ENCODE measurements around the gene RAD23A.
A peak's percentile ranks its signal among the peaks of the same experiment; 100 is the strongest.

The RAD23A gene

DNA sequence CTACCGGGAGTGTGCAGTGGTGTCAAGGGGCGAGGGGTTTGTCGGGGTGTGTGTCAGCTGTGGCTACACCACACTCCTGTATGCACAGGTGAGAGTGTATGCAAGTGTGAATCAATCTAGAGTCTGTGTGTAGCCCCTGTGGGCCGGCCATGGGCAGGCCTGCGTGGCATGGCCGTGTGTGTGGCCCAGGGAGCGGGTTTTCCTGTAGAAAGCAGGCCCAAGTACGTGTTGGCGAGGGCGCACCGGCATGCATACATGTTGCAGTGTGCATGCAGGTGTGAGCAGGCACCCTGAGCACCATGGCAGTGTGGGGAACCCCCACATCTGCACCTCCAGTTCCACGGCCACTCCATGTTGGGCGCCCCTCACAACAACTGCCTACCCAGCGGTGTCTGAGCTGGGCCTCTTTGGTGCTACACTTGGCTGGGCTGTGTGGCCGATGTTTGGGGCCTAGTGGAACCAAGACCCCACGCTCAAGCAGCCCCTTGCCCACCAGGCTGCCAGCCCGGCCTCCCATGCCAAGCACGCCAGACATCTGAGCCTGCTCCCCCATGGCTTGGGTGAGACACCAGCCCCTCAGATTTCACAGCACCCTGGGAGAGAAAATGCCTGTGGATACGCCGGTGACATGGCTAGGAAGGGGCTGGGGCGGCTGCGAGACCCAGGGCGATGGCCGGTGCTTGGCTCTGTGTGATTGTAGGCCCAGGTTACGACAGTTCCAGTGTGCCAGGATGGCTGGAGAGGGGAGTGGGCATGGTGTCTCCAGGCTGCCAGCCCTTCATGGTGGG is 51.7 kb downstream of the RAD23A start:
- TF ChIP-seq, protein P1, sequence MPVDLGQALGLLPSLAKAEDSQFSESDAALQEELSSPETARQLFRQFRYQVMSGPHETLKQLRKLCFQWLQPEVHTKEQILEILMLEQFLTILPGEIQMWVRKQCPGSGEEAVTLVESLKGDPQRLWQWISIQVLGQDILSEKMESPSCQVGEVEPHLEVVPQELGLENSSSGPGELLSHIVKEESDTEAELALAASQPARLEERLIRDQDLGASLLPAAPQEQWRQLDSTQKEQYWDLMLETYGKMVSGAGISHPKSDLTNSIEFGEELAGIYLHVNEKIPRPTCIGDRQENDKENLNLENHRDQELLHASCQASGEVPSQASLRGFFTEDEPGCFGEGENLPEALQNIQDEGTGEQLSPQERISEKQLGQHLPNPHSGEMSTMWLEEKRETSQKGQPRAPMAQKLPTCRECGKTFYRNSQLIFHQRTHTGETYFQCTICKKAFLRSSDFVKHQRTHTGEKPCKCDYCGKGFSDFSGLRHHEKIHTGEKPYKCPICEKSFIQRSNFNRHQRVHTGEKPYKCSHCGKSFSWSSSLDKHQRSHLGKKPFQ (tag by site-specific recombination; IDR thresholded peaks at IDR 0.05) = peak; percentile 62; the same call in 1 of the 2 replicates
- TF ChIP-seq, protein P2, sequence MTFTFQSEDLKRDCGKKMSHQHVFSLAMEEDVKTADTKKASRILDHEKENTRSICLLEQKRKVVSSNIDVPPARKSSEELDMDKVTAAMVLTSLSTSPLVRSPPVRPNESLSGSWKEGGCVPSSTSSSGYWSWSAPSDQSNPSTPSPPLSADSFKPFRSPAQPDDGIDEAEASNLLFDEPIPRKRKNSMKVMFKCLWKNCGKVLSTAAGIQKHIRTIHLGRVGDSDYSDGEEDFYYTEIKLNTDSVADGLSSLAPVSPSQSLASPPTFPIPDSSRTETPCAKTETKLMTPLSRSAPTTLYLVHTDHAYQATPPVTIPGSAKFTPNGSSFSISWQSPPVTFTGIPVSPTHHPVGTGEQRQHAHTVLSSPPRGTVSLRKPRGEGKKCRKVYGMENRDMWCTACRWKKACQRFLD (tag by site-specific recombination; IDR thresholded peaks at IDR 0.05) = no peak
- 0 out of 2 replicates have a peak, but pooled peaks have one; percentile 16 for TF ChIP-seq ZBTB48 (tag by site-specific recombination; IDR thresholded peaks at IDR 0.05)
- TF ChIP-seq ZNF10 (tag by site-specific recombination; IDR thresholded peaks at IDR 0.05) = no peak
- TF ChIP-seq, protein P3, sequence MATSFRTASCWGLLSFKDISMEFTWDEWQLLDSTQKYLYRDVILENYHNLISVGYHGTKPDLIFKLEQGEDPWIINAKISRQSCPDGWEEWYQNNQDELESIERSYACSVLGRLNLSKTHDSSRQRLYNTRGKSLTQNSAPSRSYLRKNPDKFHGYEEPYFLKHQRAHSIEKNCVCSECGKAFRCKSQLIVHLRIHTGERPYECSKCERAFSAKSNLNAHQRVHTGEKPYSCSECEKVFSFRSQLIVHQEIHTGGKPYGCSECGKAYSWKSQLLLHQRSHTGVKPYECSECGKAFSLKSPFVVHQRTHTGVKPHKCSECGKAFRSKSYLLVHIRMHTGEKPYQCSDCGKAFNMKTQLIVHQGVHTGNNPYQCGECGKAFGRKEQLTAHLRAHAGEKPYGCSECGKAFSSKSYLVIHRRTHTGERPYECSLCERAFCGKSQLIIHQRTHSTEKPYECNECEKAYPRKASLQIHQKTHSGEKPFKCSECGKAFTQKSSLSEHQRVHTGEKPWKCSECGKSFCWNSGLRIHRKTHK (tag by site-specific recombination; IDR thresholded peaks at IDR 0.05) = no peak
- TF ChIP-seq, protein P4, sequence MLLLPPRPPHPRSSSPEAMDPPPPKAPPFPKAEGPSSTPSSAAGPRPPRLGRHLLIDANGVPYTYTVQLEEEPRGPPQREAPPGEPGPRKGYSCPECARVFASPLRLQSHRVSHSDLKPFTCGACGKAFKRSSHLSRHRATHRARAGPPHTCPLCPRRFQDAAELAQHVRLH (tag by site-specific recombination; IDR thresholded peaks at IDR 0.05) = no peak
- no peak for TF ChIP-seq ZNF530 (tag by site-specific recombination; IDR thresholded peaks at IDR 0.05; ENCODE audit: low read depth)
- TF ChIP-seq ZNF2 (tag by site-specific recombination; IDR thresholded peaks at IDR 0.05) = no peak
- TF ChIP-seq, protein P5, sequence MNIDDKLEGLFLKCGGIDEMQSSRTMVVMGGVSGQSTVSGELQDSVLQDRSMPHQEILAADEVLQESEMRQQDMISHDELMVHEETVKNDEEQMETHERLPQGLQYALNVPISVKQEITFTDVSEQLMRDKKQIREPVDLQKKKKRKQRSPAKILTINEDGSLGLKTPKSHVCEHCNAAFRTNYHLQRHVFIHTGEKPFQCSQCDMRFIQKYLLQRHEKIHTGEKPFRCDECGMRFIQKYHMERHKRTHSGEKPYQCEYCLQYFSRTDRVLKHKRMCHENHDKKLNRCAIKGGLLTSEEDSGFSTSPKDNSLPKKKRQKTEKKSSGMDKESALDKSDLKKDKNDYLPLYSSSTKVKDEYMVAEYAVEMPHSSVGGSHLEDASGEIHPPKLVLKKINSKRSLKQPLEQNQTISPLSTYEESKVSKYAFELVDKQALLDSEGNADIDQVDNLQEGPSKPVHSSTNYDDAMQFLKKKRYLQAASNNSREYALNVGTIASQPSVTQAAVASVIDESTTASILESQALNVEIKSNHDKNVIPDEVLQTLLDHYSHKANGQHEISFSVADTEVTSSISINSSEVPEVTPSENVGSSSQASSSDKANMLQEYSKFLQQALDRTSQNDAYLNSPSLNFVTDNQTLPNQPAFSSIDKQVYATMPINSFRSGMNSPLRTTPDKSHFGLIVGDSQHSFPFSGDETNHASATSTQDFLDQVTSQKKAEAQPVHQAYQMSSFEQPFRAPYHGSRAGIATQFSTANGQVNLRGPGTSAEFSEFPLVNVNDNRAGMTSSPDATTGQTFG (tag by site-specific recombination; IDR thresholded peaks at IDR 0.05; ENCODE audit: borderline replicate concordance) = no peak
- no peak for TF ChIP-seq ZNF202 (tag by site-specific recombination; IDR thresholded peaks at IDR 0.05; ENCODE audit: borderline replicate concordance)
- TF ChIP-seq ZNF214 (tag by site-specific recombination; IDR thresholded peaks at IDR 0.05; ENCODE audit: borderline replicate concordance) = no peak
- CTCF ChIA-PET = interaction anchor here (2.5 kb wide), 1 partner anchor 64 kb away, joined by 11 read pairs; no protein-coding TSS in a partner anchor
- Histone ChIP-seq H3K27ac (ENCODE audit: extremely low read depth, low read depth, low read length) (no peak overlapping the region), H3K9me3 (ENCODE audit: control insufficient read depth, insufficient read depth, low read depth, low read length) (no peaks in the 10 kb centered on the region), H3K4me3 (ENCODE audit: low read depth, low read length) (no peak overlapping the region), H3K36me3 (ENCODE audit: control insufficient read depth in 2 of 2, insufficient read depth in 1 of 2, low read length in 2 of 2) (peaks cover 0 to 6% of the 10 kb centered on the region in 2 experiments; a peak in 1 of 3 replicates), H3K4me1 (ENCODE audit: control insufficient read depth, insufficient read depth, low read length) (no peaks in the 10 kb centered on the region)
- POLR2A ChIA-PET = no interaction called here

DNA sequence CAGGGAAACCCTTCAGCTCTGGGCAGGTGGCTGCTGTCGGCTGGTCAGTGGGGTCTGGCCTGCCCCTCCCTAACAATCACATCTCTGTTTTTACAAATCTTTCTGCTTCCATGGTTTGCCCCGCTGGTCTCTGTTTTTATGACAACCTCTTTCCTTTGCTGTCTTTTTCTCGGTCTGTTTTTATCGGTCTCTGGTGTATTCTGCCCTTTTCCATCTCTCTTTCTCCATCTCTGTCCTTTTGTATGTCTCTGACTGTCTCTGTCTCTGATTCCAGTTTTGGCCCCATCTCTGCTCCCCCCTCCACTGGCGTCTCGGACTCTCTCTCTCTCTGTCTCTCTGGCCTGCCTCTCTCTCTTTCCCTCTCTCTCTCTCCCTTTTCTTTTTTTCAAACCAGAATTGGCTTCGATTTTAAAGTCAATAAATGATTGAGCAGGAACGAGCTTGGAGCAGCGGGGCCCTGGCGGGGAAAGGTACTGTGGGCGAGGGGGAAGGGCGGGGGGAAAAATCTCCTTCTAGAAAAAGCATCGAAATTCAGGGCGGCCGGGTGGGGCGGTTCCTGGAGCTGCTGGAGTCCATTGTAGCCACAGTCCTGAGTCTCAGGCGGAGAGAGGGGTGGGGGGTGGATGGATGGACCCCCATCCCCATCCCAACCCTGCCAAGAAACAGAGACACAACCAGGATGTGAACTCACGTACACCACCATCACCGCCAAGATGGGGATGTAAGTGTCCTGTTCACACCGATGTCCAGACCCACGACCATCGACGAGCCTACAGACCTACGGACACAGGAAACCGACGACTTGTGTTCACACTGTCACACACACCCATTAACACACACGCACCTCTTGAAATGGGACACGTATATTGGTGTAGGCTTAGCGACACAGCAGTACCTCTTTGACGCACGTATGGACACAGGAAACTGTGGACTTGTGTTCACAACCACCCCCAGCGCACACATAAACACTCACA is 52.6 kb downstream of the RAD23A start:
- CTCF ChIA-PET = interaction anchor here (0.6 to 2.5 kb wide), 3 partner anchors 14 to 63 kb away, joined by 3 to 11 read pairs (median 4); no protein-coding TSS in a partner anchor
- TF ChIP-seq, protein P1 (tag by site-specific recombination; IDR thresholded peaks at IDR 0.05) = peak; percentile 68
- TF ChIP-seq PRDM1 (tag by site-specific recombination; IDR thresholded peaks at IDR 0.05) = peak; percentile 32; the same call in 1 of the 2 replicates
- no peak for TF ChIP-seq ZNF221 (tag by site-specific recombination; IDR thresholded peaks at IDR 0.05; ENCODE audit: borderline replicate concordance)
- TF ChIP-seq ZNF600 (tag by site-specific recombination; IDR thresholded peaks at IDR 0.05) = peak; percentile 30; the same call in 1 of the 2 replicates
- TF ChIP-seq ZNF184 (tag by site-specific recombination; IDR thresholded peaks at IDR 0.05) = no peak
- TF ChIP-seq, protein P6, sequence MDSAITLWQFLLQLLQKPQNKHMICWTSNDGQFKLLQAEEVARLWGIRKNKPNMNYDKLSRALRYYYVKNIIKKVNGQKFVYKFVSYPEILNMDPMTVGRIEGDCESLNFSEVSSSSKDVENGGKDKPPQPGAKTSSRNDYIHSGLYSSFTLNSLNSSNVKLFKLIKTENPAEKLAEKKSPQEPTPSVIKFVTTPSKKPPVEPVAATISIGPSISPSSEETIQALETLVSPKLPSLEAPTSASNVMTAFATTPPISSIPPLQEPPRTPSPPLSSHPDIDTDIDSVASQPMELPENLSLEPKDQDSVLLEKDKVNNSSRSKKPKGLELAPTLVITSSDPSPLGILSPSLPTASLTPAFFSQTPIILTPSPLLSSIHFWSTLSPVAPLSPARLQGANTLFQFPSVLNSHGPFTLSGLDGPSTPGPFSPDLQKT (IDR thresholded peaks at IDR 0.05; ENCODE audit: borderline replicate concordance, low read depth, low read length) = no peak
- no peak for TF ChIP-seq ZBTB7A (tag by site-specific recombination; IDR thresholded peaks at IDR 0.05; ENCODE audit: low read depth)
- no peak for TF ChIP-seq ZNF561 (tag by site-specific recombination; IDR thresholded peaks at IDR 0.05; ENCODE audit: borderline replicate concordance)
- peak; percentile 48; the same call in 1 of the 2 replicates for TF ChIP-seq ZNF366 (tag by site-specific recombination; conservative IDR thresholded peaks at IDR 0.05)
- no peak for TF ChIP-seq HOXC10 (CRISPR knock-in tag; IDR thresholded peaks at IDR 0.05)

More for the DNA sequence above, 52.6 kb downstream of the RAD23A start:
- POLR2A ChIA-PET = no interaction called here
- H3K27ac ChIP-seq (ENCODE audit: extremely low read depth, low read depth, low read length) = no peak overlapping the region
- H3K4me3 ChIP-seq (ENCODE audit: low read depth, low read length) = no peak overlapping the region
- no peaks in the 10 kb centered on the region for H3K9me3 ChIP-seq (ENCODE audit: control insufficient read depth, insufficient read depth, low read depth, low read length)
- H3K4me1 ChIP-seq (ENCODE audit: control insufficient read depth, insufficient read depth, low read length) = no peaks in the 10 kb centered on the region
- peaks cover 0 to 6% of the 10 kb centered on the region in 2 experiments; a peak in 1 of 3 replicates for H3K36me3 ChIP-seq (ENCODE audit: control insufficient read depth in 2 of 2, insufficient read depth in 1 of 2, low read length in 2 of 2)

All from HEK293 (cell line).